ENCODE measurements around the gene AAK1.

Gene AAK1

GRCh38 chr2:69605284-69605683 is 38.3 kb downstream of the AAK1 start:
- Histone ChIP-seq H3K9me3 (replicated peaks in 1 of 2; ENCODE audit: control insufficient read depth in 2 of 2, insufficient read depth in 1 of 2, low read depth in 1 of 2, low read length in 2 of 2) (peaks cover 2 to 11% of the 10 kb centered on the region in 2 donors), H3K9ac (ENCODE audit: low read depth, low read length, poor library complexity) (no peak overlapping the region), H2BK120ac (ENCODE audit: low read depth, low read length) (no peak overlapping the region), H3K14ac (ENCODE audit: low read length) (no peak overlapping the region), H2BK15ac (ENCODE audit: low read length) (no peak overlapping the region), H2BK5ac (ENCODE audit: low read length) (no peak overlapping the region), H3K79me1 (ENCODE audit: low read depth, low read length) (no peaks in the 10 kb centered on the region), H2AFZ (ENCODE audit: low read length) (no peak overlapping the region), H3K36me3 (replicated peaks in 1 of 2; ENCODE audit: control insufficient read depth in 2 of 2, insufficient read depth in 2 of 2, low read length in 2 of 2) (no peaks in the 10 kb centered on the region), H3K4ac (ENCODE audit: low read length) (no peak overlapping the region), H3K27me3 (ENCODE audit: control insufficient read depth in 3 of 3, insufficient read depth in 3 of 3, low read depth in 1 of 3, low read length in 3 of 3) (no peaks in the 10 kb centered on the region), H3K23ac (ENCODE audit: low read depth, low read length, poor library complexity) (no peak overlapping the region), H4K8ac (ENCODE audit: low read depth, low read length) (no peak overlapping the region), H3K4me1 (ENCODE audit: control insufficient read depth in 2 of 2, insufficient read depth in 1 of 2, low read depth in 1 of 2, low read length in 2 of 2) (peaks cover 0 to 4% of the 10 kb centered on the region in 2 donors), H2AK5ac (ENCODE audit: low read depth, low read length) (no peak overlapping the region), H4K91ac (ENCODE audit: low read depth, low read length, poor library complexity) (no peak overlapping the region), H3K4me2 (ENCODE audit: insufficient read depth, low read length, poor library complexity, severe bottlenecking) (no peak overlapping the region), H3K4me3 (ENCODE audit: low read length in 2 of 2) (no peak overlapping the region), H3K27ac (replicated peaks; ENCODE audit: low read length) (no peak overlapping the region), H2BK12ac (ENCODE audit: low read length) (no peak overlapping the region), H3K18ac (ENCODE audit: low read length) (no peak overlapping the region)
- WGBS, 2 donors (ENCODE audit: extremely low coverage in 2 of 2, insufficient read length in 2 of 2, insufficient replicate concordance in 1 of 2): no CpG with 5 or more reads among the region's 4 CpGs
- no peak for DNase-seq (ENCODE audit: low spot score)

- Histone ChIP-seq H3K14ac (ENCODE audit: low read length) (no peak overlapping the region), H3K23ac (ENCODE audit: low read depth, low read length, poor library complexity) (no peak overlapping the region), H3K4me3 (ENCODE audit: low read length in 2 of 2) (no peak overlapping the region), H2AK5ac (ENCODE audit: low read depth, low read length) (no peak overlapping the region), H3K79me1 (ENCODE audit: low read depth, low read length) (no peaks in the 10 kb centered on the region), H4K91ac (ENCODE audit: low read depth, low read length, poor library complexity) (no peak overlapping the region), H3K18ac (ENCODE audit: low read length) (no peak overlapping the region), H3K4ac (ENCODE audit: low read length) (no peak overlapping the region), H3K36me3 (replicated peaks in 1 of 2; ENCODE audit: control insufficient read depth in 2 of 2, insufficient read depth in 2 of 2, low read length in 2 of 2) (no peaks in the 10 kb centered on the region), H2BK15ac (ENCODE audit: low read length) (no peak overlapping the region), H3K9ac (ENCODE audit: low read depth, low read length, poor library complexity) (no peak overlapping the region), H2BK12ac (ENCODE audit: low read length) (no peak overlapping the region), H2AFZ (ENCODE audit: low read length) (no peak overlapping the region), H3K4me1 (ENCODE audit: control insufficient read depth in 2 of 2, insufficient read depth in 1 of 2, low read depth in 1 of 2, low read length in 2 of 2) (peaks cover 0 to 4% of the 10 kb centered on the region in 2 donors), H2BK120ac (ENCODE audit: low read depth, low read length) (no peak overlapping the region), H3K4me2 (ENCODE audit: insufficient read depth, low read length, poor library complexity, severe bottlenecking) (no peak overlapping the region), H3K27me3 (ENCODE audit: control insufficient read depth in 3 of 3, insufficient read depth in 3 of 3, low read depth in 1 of 3, low read length in 3 of 3) (no peaks in the 10 kb centered on the region), H3K27ac (replicated peaks; ENCODE audit: low read length) (no peak overlapping the region), H3K9me3 (replicated peaks in 1 of 2; ENCODE audit: control insufficient read depth in 2 of 2, insufficient read depth in 1 of 2, low read depth in 1 of 2, low read length in 2 of 2) (peaks cover 2 to 11% of the 10 kb centered on the region in 2 donors), H4K8ac (ENCODE audit: low read depth, low read length) (no peak overlapping the region), H2BK5ac (ENCODE audit: low read length) (no peak overlapping the region)
- no CpG with 5 or more reads among the region's 1 CpG for WGBS, 2 donors (ENCODE audit: extremely low coverage in 2 of 2, insufficient read length in 2 of 2, insufficient replicate concordance in 1 of 2)
- DNase-seq (ENCODE audit: low spot score): no peak
Measured at GRCh38 chr2:69604836-69605235, 38.7 kb downstream of the AAK1 start.

- Histone ChIP-seq H3K14ac (ENCODE audit: low read length) (no peak overlapping the region), H3K27ac (replicated peaks; ENCODE audit: low read length) (no peak overlapping the region)
- no peak for DNase-seq (ENCODE audit: low spot score)
Measured at GRCh38 chr2:69604026-69604678, 39.4 kb downstream of the AAK1 start.

GRCh38 chr2:69603146-69603743 is 40.3 kb downstream of the AAK1 start:
- Histone ChIP-seq H2BK120ac (ENCODE audit: low read depth, low read length) (no peak overlapping the region), H2BK15ac (ENCODE audit: low read length) (no peak overlapping the region), H4K8ac (ENCODE audit: low read depth, low read length) (no peak overlapping the region), H3K4me3 (ENCODE audit: low read length in 2 of 2) (no peak overlapping the region), H3K18ac (ENCODE audit: low read length) (no peak overlapping the region), H3K4ac (ENCODE audit: low read length) (no peak overlapping the region), H3K23ac (ENCODE audit: low read depth, low read length, poor library complexity) (no peak overlapping the region), H3K4me1 (ENCODE audit: control insufficient read depth in 2 of 2, insufficient read depth in 1 of 2, low read depth in 1 of 2, low read length in 2 of 2) (peaks cover 0 to 4% of the 10 kb centered on the region in 2 donors), H3K9me3 (replicated peaks in 1 of 2; ENCODE audit: control insufficient read depth in 2 of 2, insufficient read depth in 1 of 2, low read depth in 1 of 2, low read length in 2 of 2) (peaks cover 2 to 11% of the 10 kb centered on the region in 2 donors), H3K27ac (replicated peaks; ENCODE audit: low read length) (no peak overlapping the region), H3K79me1 (ENCODE audit: low read depth, low read length) (no peaks in the 10 kb centered on the region), H2AFZ (ENCODE audit: low read length) (no peak overlapping the region), H3K14ac (ENCODE audit: low read length) (no peak overlapping the region), H3K27me3 (ENCODE audit: control insufficient read depth in 3 of 3, insufficient read depth in 3 of 3, low read depth in 1 of 3, low read length in 3 of 3) (no peaks in the 10 kb centered on the region), H3K4me2 (ENCODE audit: insufficient read depth, low read length, poor library complexity, severe bottlenecking) (no peak overlapping the region), H2BK12ac (ENCODE audit: low read length) (no peak overlapping the region), H2BK5ac (ENCODE audit: low read length) (no peak overlapping the region), H4K91ac (ENCODE audit: low read depth, low read length, poor library complexity) (no peak overlapping the region), H3K9ac (ENCODE audit: low read depth, low read length, poor library complexity) (no peak overlapping the region), H2AK5ac (ENCODE audit: low read depth, low read length) (no peak overlapping the region), H3K36me3 (replicated peaks in 1 of 2; ENCODE audit: control insufficient read depth in 2 of 2, insufficient read depth in 2 of 2, low read length in 2 of 2) (no peaks in the 10 kb centered on the region)
- WGBS, 2 donors (ENCODE audit: extremely low coverage in 2 of 2, insufficient read length in 2 of 2, insufficient replicate concordance in 1 of 2): no CpG with 5 or more reads among the region's 4 CpGs
- no peak for DNase-seq (ENCODE audit: low spot score)

More at GRCh38 chr2:69604026-69604678, 39.4 kb downstream of the AAK1 start:
- no peak overlapping the region for H2AK5ac ChIP-seq (ENCODE audit: low read depth, low read length)
- H2BK15ac ChIP-seq (ENCODE audit: low read length): no peak overlapping the region
- H2BK5ac ChIP-seq (ENCODE audit: low read length): no peak overlapping the region
- no peak overlapping the region for H2AFZ ChIP-seq (ENCODE audit: low read length)
- H3K36me3 ChIP-seq (replicated peaks in 1 of 2; ENCODE audit: control insufficient read depth in 2 of 2, insufficient read depth in 2 of 2, low read length in 2 of 2): no peaks in the 10 kb centered on the region
- H4K91ac ChIP-seq (ENCODE audit: low read depth, low read length, poor library complexity): no peak overlapping the region
- no peaks in the 10 kb centered on the region for H3K79me1 ChIP-seq (ENCODE audit: low read depth, low read length)
- H3K4me3 ChIP-seq (ENCODE audit: low read length in 2 of 2): no peak overlapping the region
- peaks cover 0 to 4% of the 10 kb centered on the region in 2 donors for H3K4me1 ChIP-seq (ENCODE audit: control insufficient read depth in 2 of 2, insufficient read depth in 1 of 2, low read depth in 1 of 2, low read length in 2 of 2)
- WGBS, 2 donors (ENCODE audit: extremely low coverage in 2 of 2, insufficient read length in 2 of 2, insufficient replicate concordance in 1 of 2): no CpG with 5 or more reads among the region's 6 CpGs
- no peak overlapping the region for H3K23ac ChIP-seq (ENCODE audit: low read depth, low read length, poor library complexity)
- no peaks in the 10 kb centered on the region for H3K27me3 ChIP-seq (ENCODE audit: control insufficient read depth in 3 of 3, insufficient read depth in 3 of 3, low read depth in 1 of 3, low read length in 3 of 3)
- no peak overlapping the region for H3K4me2 ChIP-seq (ENCODE audit: insufficient read depth, low read length, poor library complexity, severe bottlenecking)
- H4K8ac ChIP-seq (ENCODE audit: low read depth, low read length): no peak overlapping the region
- no peak overlapping the region for H2BK12ac ChIP-seq (ENCODE audit: low read length)
- peaks cover 2 to 11% of the 10 kb centered on the region in 2 donors for H3K9me3 ChIP-seq (replicated peaks in 1 of 2; ENCODE audit: control insufficient read depth in 2 of 2, insufficient read depth in 1 of 2, low read depth in 1 of 2, low read length in 2 of 2)
- H2BK120ac ChIP-seq (ENCODE audit: low read depth, low read length): no peak overlapping the region
- no peak overlapping the region for H3K4ac ChIP-seq (ENCODE audit: low read length)
- no peak overlapping the region for H3K9ac ChIP-seq (ENCODE audit: low read depth, low read length, poor library complexity)
- H3K18ac ChIP-seq (ENCODE audit: low read length): peak overlapping the region; percentile 11

Measured in neuronal stem cell (in vitro differentiated cells).